ENCODE measurements around the gene NUP42. TPM values are rescaled to one million over a fixed set of nuclear protein-coding genes. Genes with fewer than 3 reads are reported as not detected.

Gene NUP42
- total RNA-seq, 1 experiment from 2014 or later, result 40.8 TPM

- ChIA-PET POLR2A (no interaction called here), CTCF (interaction anchor here (1.1 to 1.3 kb wide), 2 partner anchors 72 to 115 kb away, joined by 3 to 5 read pairs; no protein-coding TSS in a partner anchor)
- ATAC-seq (no peak), DNase-seq (ENCODE audit: low spot score) (no peak)
- Mint-ChIP-seq H3K9me3 (no peaks in the 10 kb centered on the region), H3K4me3 (no peak overlapping the region), H3K36me3 (peaks cover 11% of the 10 kb centered on the region), H3K4me1 (no peaks in the 10 kb centered on the region), H3K27ac (no peak overlapping the region), H3K27me3 (ENCODE audit: low read depth) (no peaks in the 10 kb centered on the region)
- TF ChIP-seq E2F4 (CRISPR knock-in tag; IDR thresholded peaks at IDR 0.05; ENCODE audit: borderline replicate concordance, low read depth), result no peak
- no peak for TF ChIP-seq RORB (CRISPR knock-in tag; IDR thresholded peaks at IDR 0.05)
- no peak for TF ChIP-seq ZNF396 (CRISPR knock-in tag; IDR thresholded peaks at IDR 0.05; ENCODE audit: borderline replicate concordance)
- TF ChIP-seq MLX (CRISPR knock-in tag; IDR thresholded peaks at IDR 0.05), result no peak
These were observed 24.2 kb upstream of the NUP42 start for GRCh38 chr7:23157679-23158078.

GRCh38 chr7:23158546-23158945 lies 23.3 kb upstream of the NUP42 start:
- H3K4me3 Mint-ChIP-seq, result no peak overlapping the region
- peaks cover 8% of the 10 kb centered on the region; the same call in 1 of the 2 replicates for H3K36me3 Mint-ChIP-seq
- no peak overlapping the region for H3K27ac Mint-ChIP-seq
- no peak for ATAC-seq
- no peak for DNase-seq (ENCODE audit: low spot score)
- H3K4me1 Mint-ChIP-seq, result no peaks in the 10 kb centered on the region
- H3K27me3 Mint-ChIP-seq (ENCODE audit: low read depth), result no peaks in the 10 kb centered on the region
- H3K9me3 Mint-ChIP-seq, result no peaks in the 10 kb centered on the region
- no peak for TF ChIP-seq ESRRA (CRISPR knock-in tag; IDR thresholded peaks at IDR 0.05; ENCODE audit: borderline replicate concordance)
- no peak for TF ChIP-seq E2F1 (CRISPR knock-in tag; IDR thresholded peaks at IDR 0.05)
- TF ChIP-seq SOX15 (CRISPR knock-in tag; IDR thresholded peaks at IDR 0.05), result no peak
- no peak for TF ChIP-seq ZNF671 (CRISPR knock-in tag; IDR thresholded peaks at IDR 0.05)
- no peak for TF ChIP-seq AFF4 (CRISPR knock-in tag; IDR thresholded peaks at IDR 0.05; ENCODE audit: borderline replicate concordance)
- no peak for TF ChIP-seq ZNF219 (CRISPR knock-in tag; IDR thresholded peaks at IDR 0.05; ENCODE audit: borderline replicate concordance)
- POLR2A ChIA-PET, result no interaction called here
- CTCF ChIA-PET, result interaction anchor here (0.7 to 1.3 kb wide), 2 partner anchors 57 to 73 kb away, joined by 3 to 5 read pairs; no protein-coding TSS in a partner anchor

- ATAC-seq (no peak), DNase-seq (ENCODE audit: low spot score) (no peak)
- H3K4me1 Mint-ChIP-seq, result no peaks in the 10 kb centered on the region
- POLR2A ChIA-PET, result no interaction called here
- H3K9me3 Mint-ChIP-seq, result no peaks in the 10 kb centered on the region
- H3K27me3 Mint-ChIP-seq (ENCODE audit: low read depth), result no peaks in the 10 kb centered on the region
- peaks cover 8% of the 10 kb centered on the region; the same call in 1 of the 2 replicates for H3K36me3 Mint-ChIP-seq
- CTCF ChIA-PET, result no interaction called here
- H3K27ac Mint-ChIP-seq, result no peak overlapping the region
- TF ChIP-seq SP1 (CRISPR knock-in tag; conservative IDR thresholded peaks at IDR 0.05) (no peak), SOX15 (CRISPR knock-in tag; IDR thresholded peaks at IDR 0.05) (no peak), NFE2L1 (CRISPR knock-in tag; IDR thresholded peaks at IDR 0.05) (no peak), TEAD4 (CRISPR knock-in tag; IDR thresholded peaks at IDR 0.05) (no peak), NR1H2 (CRISPR knock-in tag; IDR thresholded peaks at IDR 0.05) (no peak), MAX (CRISPR knock-in tag; IDR thresholded peaks at IDR 0.05) (no peak), RELA (CRISPR knock-in tag; IDR thresholded peaks at IDR 0.05; ENCODE audit: borderline replicate concordance) (no peak), GRHL2 (CRISPR knock-in tag; IDR thresholded peaks at IDR 0.05; ENCODE audit: insufficient replicate concordance, severe bottlenecking) (no peak), SMAD3 (CRISPR knock-in tag; IDR thresholded peaks at IDR 0.05; ENCODE audit: borderline replicate concordance) (no peak), USF2 (CRISPR knock-in tag; IDR thresholded peaks at IDR 0.05) (no peak)
- H3K4me3 Mint-ChIP-seq, result no peak overlapping the region
These were observed 20.4 kb upstream of the NUP42 start for GRCh38 chr7:23161482-23161881.
